Neutrophil (primary cell): ENCODE measurements around the gene FGF22.
A peak's percentile ranks its signal among the peaks of the same experiment; 100 is the strongest.

Source experiments
- H3K27ac ChIP-seq: fragments of 200-600 bp; sonication (generic); 2 replicates; pipeline ENCODE4 v1.5.1; 2016; ENCODE audit warnings: mild to moderate bottlenecking, moderate library complexity
- H3K27me3 ChIP-seq: fragments of 200-600 bp; sonication (generic); 2 replicates; pipeline ENCODE4 v1.6.0; 2016; ENCODE audit warnings: mild to moderate bottlenecking
- H3K36me3 ChIP-seq: fragments of 200-600 bp; sonication (generic); 2 replicates; pipeline ENCODE4 v1.5.1; 2017
- H3K4me1 ChIP-seq, 2 experiments: fragments of 200-600 bp in 1 of 2; sonication (generic) in 1 of 2; 1 replicate in 1 of 2; 2 replicates in 1 of 2; pipeline versions ENCODE4 v1.5.1 to v1.6.1; 2013 to 2016; ENCODE audit warnings: low read depth in 1 of 2, low read length in 1 of 2, mild to moderate bottlenecking in 1 of 2, moderate library complexity in 1 of 2; ENCODE audit not compliant: control insufficient read depth in 1 of 2, insufficient read depth in 1 of 2
- H3K4me3 ChIP-seq, 2 experiments: fragments of 200-600 bp in 1 of 2; sonication (generic) in 1 of 2; 1 replicate in 1 of 2; 2 replicates in 1 of 2; pipeline ENCODE4 v1.5.1; 2013 to 2016; ENCODE audit warnings: low read depth in 1 of 2, low read length in 1 of 2, mild to moderate bottlenecking in 1 of 2, moderate library complexity in 1 of 2
- H3K9me3 ChIP-seq: fragments of 200-600 bp; sonication (generic); 2 replicates; pipeline ENCODE4 v1.5.1; 2016
- CTCF ChIP-seq: fragments of 200-600 bp; sonication (generic); IDR thresholded peaks from 2 replicates; pipeline ENCODE4 v1.5.1; 2016; ENCODE audit warnings: antibody characterized with exemption

FGF22 gene

GRCh38 chr19:629961-630714, 9.5 kb upstream of the FGF22 start:
- Histone ChIP-seq H3K36me3 (peaks cover 8% of the 10 kb centered on the region), H3K4me1 (peaks cover 16 to 19% of the 10 kb centered on the region in 2 experiments), H3K9me3 (no peaks in the 10 kb centered on the region), H3K27ac (no peak overlapping the region), H3K4me3 (no peak overlapping the region), H3K27me3 (no peaks in the 10 kb centered on the region)
- TF ChIP-seq CTCF = no peak

GRCh38 chr19:632579-633067, 7.1 kb upstream of the FGF22 start:
- no peak for TF ChIP-seq CTCF
- Histone ChIP-seq H3K4me1 (peaks cover 16 to 19% of the 10 kb centered on the region in 2 experiments), H3K9me3 (no peaks in the 10 kb centered on the region), H3K27ac (peak overlapping the region; percentile 62), H3K27me3 (peaks cover 13% of the 10 kb centered on the region), H3K4me3 (peak overlapping the region; percentile 76 to 89), H3K36me3 (peaks cover 6% of the 10 kb centered on the region)

GRCh38 chr19:633068-633785, 6.5 kb upstream of the FGF22 start, which contains the start of gene POLRMT:
Gene POLRMT, minus strand, starts transcription at chr19:633537. Its CDS starts 25 bp downstream, at chr19:633512.
- peak within 1 kb of the TSS; percentile 76 to 89 for H3K4me3 ChIP-seq
- peak within 1 kb of the TSS; percentile 62 for H3K27ac ChIP-seq
- no peaks in the 10 kb centered on the region for H3K9me3 ChIP-seq
- H3K36me3 ChIP-seq = peaks cover 6% of the 10 kb centered on the region
- peaks cover 16 to 19% of the 10 kb centered on the region in 2 experiments for H3K4me1 ChIP-seq
- H3K27me3 ChIP-seq = peaks cover 19% of the 10 kb centered on the region
- peak; percentile 59 for TF ChIP-seq CTCF

DNA sequence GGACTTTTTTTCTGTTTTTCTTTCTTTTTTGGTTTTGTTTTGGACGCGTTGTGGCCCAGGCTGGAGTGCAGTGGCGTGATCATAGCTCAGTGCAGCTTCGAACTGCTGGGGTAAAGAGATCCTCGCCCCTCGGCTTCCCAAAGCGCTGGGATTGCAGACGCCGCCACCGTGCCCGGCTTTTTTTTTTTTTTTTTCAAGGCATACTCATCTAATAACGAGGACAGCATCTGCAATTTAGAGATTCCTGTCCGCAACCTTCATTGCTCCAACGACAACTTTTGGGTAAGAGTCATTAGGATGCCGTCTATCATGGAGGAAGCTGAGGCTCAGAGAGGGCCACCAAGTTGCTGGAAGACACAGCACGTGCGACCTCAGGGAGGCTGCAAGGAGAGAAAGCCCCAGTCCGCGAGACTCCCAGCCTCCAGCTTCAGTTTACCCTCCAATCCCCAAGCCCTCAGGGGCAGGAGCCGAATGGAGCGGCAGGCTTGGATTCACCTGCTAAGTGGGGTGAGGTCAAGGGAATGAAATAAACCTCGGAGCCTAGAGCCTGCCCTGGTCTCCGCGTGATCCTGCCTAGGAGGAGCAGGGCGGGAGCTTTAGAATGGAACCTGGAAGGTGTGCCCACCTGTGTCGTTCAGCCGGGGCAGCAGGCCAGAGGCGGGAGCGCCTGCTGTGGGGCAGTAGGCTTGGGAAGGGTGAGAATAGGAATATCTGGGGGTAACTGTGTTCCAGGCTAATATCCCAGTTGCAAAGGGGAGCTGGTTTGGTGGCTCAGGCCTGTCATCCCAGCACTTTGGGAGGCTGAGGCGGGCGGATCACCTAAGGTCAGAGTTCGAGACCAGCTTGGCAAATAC, 5.7 kb upstream of the FGF22 start:
- Histone ChIP-seq H3K4me1 (peaks cover 17 to 21% of the 10 kb centered on the region in 2 experiments), H3K27ac (peak overlapping the region; percentile 62), H3K27me3 (peaks cover 27% of the 10 kb centered on the region), H3K9me3 (no peaks in the 10 kb centered on the region), H3K4me3 (peak overlapping the region; percentile 76 to 89), H3K36me3 (peaks cover 6% of the 10 kb centered on the region)
- no peak for TF ChIP-seq CTCF

GRCh38 chr19:634975-635652, 4.6 kb upstream of the FGF22 start:
- H3K4me3 ChIP-seq = no peak overlapping the region
- no peak overlapping the region for H3K27ac ChIP-seq
- no peak for TF ChIP-seq CTCF
- H3K9me3 ChIP-seq = no peaks in the 10 kb centered on the region
- H3K4me1 ChIP-seq = peaks cover 21 to 27% of the 10 kb centered on the region in 2 experiments
- no peaks in the 10 kb centered on the region for H3K36me3 ChIP-seq
- peaks cover 38% of the 10 kb centered on the region for H3K27me3 ChIP-seq
